ENCODE measurements around the gene WBP4. TPM values are rescaled to one million over a fixed set of nuclear protein-coding genes. Genes with fewer than 3 reads are reported as not detected.

Gene WBP4
- total and polyA plus RNA-seq, 9 of the 15 experiments (the other 6 are each of a cell fraction or from before 2014, with no cell fraction given): 5.5 to 12.2 (median 7.9) TPM

DNA sequence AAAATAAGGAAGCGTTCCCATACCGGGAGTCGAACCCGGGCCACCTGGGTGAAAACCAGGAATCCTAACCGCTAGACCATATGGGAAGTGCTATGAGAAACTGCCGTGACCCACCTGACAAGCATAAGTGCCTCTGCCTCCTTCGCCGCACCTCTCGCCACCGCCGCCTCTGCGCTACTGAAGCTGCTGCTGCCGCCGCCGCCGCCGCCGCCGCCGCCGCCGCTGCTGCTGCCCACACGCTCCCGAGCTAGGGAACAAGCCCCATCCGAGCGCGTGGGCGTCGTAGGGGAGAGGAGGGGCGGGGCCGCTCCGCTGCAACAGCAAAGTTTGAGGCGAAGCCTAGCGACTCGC, 610 bp upstream of the WBP4 start (continued):
- TF ChIP-seq TSC22D4 (tag; IDR thresholded peaks at IDR 0.05): no peak
- no peak for TF ChIP-seq MECOM (CRISPR knock-in tag; IDR thresholded peaks at IDR 0.05)
- TF ChIP-seq KAT8 (IDR thresholded peaks at IDR 0.05; ENCODE audit: low read depth): no peak
- TF ChIP-seq, protein P1, sequence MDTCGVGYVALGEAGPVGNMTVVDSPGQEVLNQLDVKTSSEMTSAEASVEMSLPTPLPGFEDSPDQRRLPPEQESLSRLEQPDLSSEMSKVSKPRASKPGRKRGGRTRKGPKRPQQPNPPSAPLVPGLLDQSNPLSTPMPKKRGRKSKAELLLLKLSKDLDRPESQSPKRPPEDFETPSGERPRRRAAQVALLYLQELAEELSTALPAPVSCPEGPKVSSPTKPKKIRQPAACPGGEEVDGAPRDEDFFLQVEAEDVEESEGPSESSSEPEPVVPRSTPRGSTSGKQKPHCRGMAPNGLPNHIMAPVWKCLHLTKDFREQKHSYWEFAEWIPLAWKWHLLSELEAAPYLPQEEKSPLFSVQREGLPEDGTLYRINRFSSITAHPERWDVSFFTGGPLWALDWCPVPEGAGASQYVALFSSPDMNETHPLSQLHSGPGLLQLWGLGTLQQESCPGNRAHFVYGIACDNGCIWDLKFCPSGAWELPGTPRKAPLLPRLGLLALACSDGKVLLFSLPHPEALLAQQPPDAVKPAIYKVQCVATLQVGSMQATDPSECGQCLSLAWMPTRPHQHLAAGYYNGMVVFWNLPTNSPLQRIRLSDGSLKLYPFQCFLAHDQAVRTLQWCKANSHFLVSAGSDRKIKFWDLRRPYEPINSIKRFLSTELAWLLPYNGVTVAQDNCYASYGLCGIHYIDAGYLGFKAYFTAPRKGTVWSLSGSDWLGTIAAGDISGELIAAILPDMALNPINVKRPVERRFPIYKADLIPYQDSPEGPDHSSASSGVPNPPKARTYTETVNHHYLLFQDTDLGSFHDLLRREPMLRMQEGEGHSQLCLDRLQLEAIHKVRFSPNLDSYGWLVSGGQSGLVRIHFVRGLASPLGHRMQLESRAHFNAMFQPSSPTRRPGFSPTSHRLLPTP (IDR thresholded peaks at IDR 0.05; ENCODE audit: borderline replicate concordance, extremely low read depth, insufficient read length): peak; percentile 67
- no peak for TF ChIP-seq HDAC1 (IDR thresholded peaks at IDR 0.05)
- no peak for TF ChIP-seq ASH1L (IDR thresholded peaks at IDR 0.05; ENCODE audit: borderline replicate concordance, low read depth, partially characterized antibody)
- no peak for TF ChIP-seq ZNF277 (CRISPR knock-in tag; IDR thresholded peaks at IDR 0.05; ENCODE audit: borderline replicate concordance)
- TF ChIP-seq, protein P2, sequence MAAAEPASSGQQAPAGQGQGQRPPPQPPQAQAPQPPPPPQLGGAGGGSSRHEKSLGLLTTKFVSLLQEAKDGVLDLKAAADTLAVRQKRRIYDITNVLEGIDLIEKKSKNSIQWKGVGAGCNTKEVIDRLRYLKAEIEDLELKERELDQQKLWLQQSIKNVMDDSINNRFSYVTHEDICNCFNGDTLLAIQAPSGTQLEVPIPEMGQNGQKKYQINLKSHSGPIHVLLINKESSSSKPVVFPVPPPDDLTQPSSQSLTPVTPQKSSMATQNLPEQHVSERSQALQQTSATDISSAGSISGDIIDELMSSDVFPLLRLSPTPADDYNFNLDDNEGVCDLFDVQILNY (CRISPR knock-in tag; IDR thresholded peaks at IDR 0.05): no peak
- TF ChIP-seq CCNT2 (IDR thresholded peaks at IDR 0.05; ENCODE audit: borderline replicate concordance, extremely low read depth, insufficient read length, low read depth, low read length): no peak
- no peak; the same call in 1 of the 2 replicates for TF ChIP-seq CTBP1 (IDR thresholded peaks at IDR 0.05; ENCODE audit: borderline replicate concordance)
- TF ChIP-seq, protein P3, sequence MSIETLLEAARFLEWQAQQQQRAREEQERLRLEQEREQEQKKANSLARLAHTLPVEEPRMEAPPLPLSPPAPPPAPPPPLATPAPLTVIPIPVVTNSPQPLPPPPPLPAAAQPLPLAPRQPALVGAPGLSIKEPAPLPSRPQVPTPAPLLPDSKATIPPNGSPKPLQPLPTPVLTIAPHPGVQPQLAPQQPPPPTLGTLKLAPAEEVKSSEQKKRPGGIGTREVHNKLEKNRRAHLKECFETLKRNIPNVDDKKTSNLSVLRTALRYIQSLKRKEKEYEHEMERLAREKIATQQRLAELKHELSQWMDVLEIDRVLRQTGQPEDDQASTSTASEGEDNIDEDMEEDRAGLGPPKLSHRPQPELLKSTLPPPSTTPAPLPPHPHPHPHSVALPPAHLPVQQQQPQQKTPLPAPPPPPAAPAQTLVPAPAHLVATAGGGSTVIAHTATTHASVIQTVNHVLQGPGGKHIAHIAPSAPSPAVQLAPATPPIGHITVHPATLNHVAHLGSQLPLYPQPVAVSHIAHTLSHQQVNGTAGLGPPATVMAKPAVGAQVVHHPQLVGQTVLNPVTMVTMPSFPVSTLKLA (conservative IDR thresholded peaks at IDR 0.05): peak in 1 of 2 experiments; percentile 11; a peak in 2 of 4 replicates
- TF ChIP-seq BDP1 (IDR thresholded peaks at IDR 0.05; ENCODE audit: insufficient read depth, insufficient read length): peak; percentile 49
- TF ChIP-seq, protein P4, sequence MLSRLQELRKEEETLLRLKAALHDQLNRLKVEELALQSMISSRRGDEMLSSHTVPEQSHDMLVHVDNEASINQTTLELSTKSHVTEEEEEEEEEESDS (CRISPR knock-in tag; IDR thresholded peaks at IDR 0.05): no peak
- TF ChIP-seq FOXM1 (IDR thresholded peaks at IDR 0.05; ENCODE audit: low read depth): no peak
- TF ChIP-seq FOXM1 (CRISPR knock-in tag; IDR thresholded peaks at IDR 0.05; ENCODE audit: low read depth): no peak
- no peak for TF ChIP-seq CREB5 (CRISPR knock-in tag; IDR thresholded peaks at IDR 0.05)
- TF ChIP-seq TOE1 (IDR thresholded peaks at IDR 0.05; ENCODE audit: borderline replicate concordance): no peak
- no peak for TF ChIP-seq TOE1 (CRISPR knock-in tag; IDR thresholded peaks at IDR 0.05; ENCODE audit: borderline replicate concordance, low read depth)
- no peak for TF ChIP-seq TAF9B (IDR thresholded peaks at IDR 0.05; ENCODE audit: partially characterized antibody)
- TF ChIP-seq CREB1 (IDR thresholded peaks at IDR 0.05): no peak
- no peak for TF ChIP-seq CREB1 (CRISPR knock-in tag; IDR thresholded peaks at IDR 0.05)

Measured in K562 (cell line).